Keratinocyte (primary cell): ENCODE data around the gene STUB1. TPM values are rescaled to one million over a fixed set of nuclear protein-coding genes. Genes with fewer than 3 reads are reported as not detected.

Experiments used
- DNase-seq: peaks from one replicate; pipeline ENCODE4 v3.0.0-alpha.2; 2011; ENCODE audit warnings: low read depth, missing footprints, low spot score
- FAIRE-seq: peaks from 2 replicates; lab custom pipeline; 2011; peaks lifted over from hg19 to GRCh38; lab: Jason Lieb, UNC
- H2AFZ ChIP-seq: 2 replicates; pipeline ENCODE4 v1.6.0; 2012; ENCODE audit warnings: low read length, control low read depth, inconsistent platforms; ENCODE audit not compliant: control insufficient read depth
- H3K27ac ChIP-seq: 2 replicates; pipeline ENCODE4 v1.5.1; 2011; ENCODE audit warnings: low read length; ENCODE audit not compliant: control insufficient read depth, insufficient read depth
- H3K27me3 ChIP-seq: 3 replicates; pipeline ENCODE4 v1.6.0; 2011; ENCODE audit warnings: low read length; ENCODE audit not compliant: control insufficient read depth, insufficient read depth; ENCODE audit errors: extremely low read depth
- H3K36me3 ChIP-seq, 2 experiments: 2 replicates in 1 of 2; 3 replicates in 1 of 2; pipeline ENCODE4 v1.5.1; 2011; ENCODE audit warnings: low read length in 2 of 2, mild to moderate bottlenecking in 1 of 2; ENCODE audit not compliant: control insufficient read depth in 2 of 2, insufficient read depth in 2 of 2; ENCODE audit errors: extremely low read depth in 1 of 2
- H3K4me1 ChIP-seq: 3 replicates; pipeline ENCODE4 v1.5.1; 2011; ENCODE audit warnings: low read length; ENCODE audit not compliant: control insufficient read depth, insufficient read depth; ENCODE audit errors: extremely low read depth
- H3K4me2 ChIP-seq: 3 replicates; pipeline ENCODE4 v1.6.0; 2011; ENCODE audit warnings: low read depth, low read length; ENCODE audit not compliant: control insufficient read depth, insufficient read depth; ENCODE audit errors: extremely low read depth
- H3K4me3 ChIP-seq, 3 experiments: fragments of 200-600 bp in 1 of 3; sonication (generic) in 1 of 3; 2 replicates in 2 of 3; 3 replicates in 1 of 3; pipeline ENCODE4 v1.5.1; 2011 to 2016; ENCODE audit warnings: low read length in 3 of 3, mild to moderate bottlenecking in 3 of 3, control low read depth in 2 of 3, inconsistent platforms in 1 of 3, low read depth in 1 of 3, mixed read lengths in 1 of 3, mixed run types in 1 of 3, moderate library complexity in 1 of 3; ENCODE audit not compliant: control insufficient read depth in 2 of 3, insufficient read depth in 2 of 3; ENCODE audit errors: extremely low read depth in 1 of 3
- H3K79me2 ChIP-seq: 2 replicates; pipeline ENCODE4 v1.6.0; 2012; ENCODE audit warnings: low read length; ENCODE audit not compliant: control insufficient read depth, insufficient read depth
- H3K9ac ChIP-seq: 3 replicates; pipeline ENCODE4 v1.6.0; 2011; ENCODE audit warnings: low read length; ENCODE audit not compliant: control insufficient read depth, insufficient read depth; ENCODE audit errors: extremely low read depth
- H3K9me1 ChIP-seq: 3 replicates; pipeline ENCODE4 v1.6.0; 2011; ENCODE audit warnings: low read length; ENCODE audit not compliant: control insufficient read depth, insufficient read depth; ENCODE audit errors: extremely low read depth
- H3K9me3 ChIP-seq: 2 replicates; pipeline ENCODE4 v1.5.1; 2012; ENCODE audit warnings: low read depth, low read length; ENCODE audit not compliant: control insufficient read depth
- H4K20me1 ChIP-seq: 3 replicates; pipeline ENCODE4 v1.6.0; 2011; ENCODE audit warnings: low read length; ENCODE audit not compliant: control insufficient read depth, insufficient read depth; ENCODE audit errors: extremely low read depth
- EZH2 ChIP-seq: IDR thresholded peaks from one replicate; pipeline ENCODE4 v1.6.1; 2012; ENCODE audit warnings: inconsistent platforms, mild to moderate bottlenecking, low read length, moderate library complexity
- dilution Hi-C: fragments of 300-500 bp; cut with MboI; formaldehyde crosslinking; loops from one replicate; pipeline ENCODE4 v1.7.0; 2020; ENCODE audit warnings: low sequenced_read_pairs; ENCODE audit not compliant: extremely low pct_ligation_motif_present
- polyA plus RNA-seq, 5 experiments: library from polyadenylated mRNA; depleted of rRNA in 3 of 5; stranded (reverse) in 3 of 5; stranded (forward) in 1 of 5; unstranded in 1 of 5; fragments of >200 nt; gene quantifications; 1 replicate in 1 of 5; 2 replicates in 3 of 5; 3 replicates in 1 of 5; pipeline versions ENCODE4 v1.2.1 to v1.2.3, GENCODE V29; 2011 to 2012; ENCODE audit warnings: missing spikeins in 2 of 5, low read depth in 1 of 5, low replicate concordance in 1 of 5
- TF ChIP-seq, protein P1 (sequence below), 3 experiments: IDR thresholded peaks in 1 of 3; conservative IDR thresholded peaks in 1 of 3; optimal IDR thresholded peaks in 1 of 3; 2 replicates in 2 of 3; 3 replicates in 1 of 3; pipeline versions ENCODE3 to v1.5.1; 2011; ENCODE audit warnings: low read length in 3 of 3, mild to moderate bottlenecking in 3 of 3, moderate library complexity in 2 of 3, control low read depth in 1 of 3, inconsistent platforms in 1 of 3; ENCODE audit not compliant: insufficient read depth in 2 of 3; ENCODE audit errors: extremely low read depth in 1 of 3

The STUB1 gene
- polyA plus RNA-seq, 1 donor (not counting 4 experiments of a cell fraction or from before 2014, with no cell fraction given) = 124 TPM

DNA sequence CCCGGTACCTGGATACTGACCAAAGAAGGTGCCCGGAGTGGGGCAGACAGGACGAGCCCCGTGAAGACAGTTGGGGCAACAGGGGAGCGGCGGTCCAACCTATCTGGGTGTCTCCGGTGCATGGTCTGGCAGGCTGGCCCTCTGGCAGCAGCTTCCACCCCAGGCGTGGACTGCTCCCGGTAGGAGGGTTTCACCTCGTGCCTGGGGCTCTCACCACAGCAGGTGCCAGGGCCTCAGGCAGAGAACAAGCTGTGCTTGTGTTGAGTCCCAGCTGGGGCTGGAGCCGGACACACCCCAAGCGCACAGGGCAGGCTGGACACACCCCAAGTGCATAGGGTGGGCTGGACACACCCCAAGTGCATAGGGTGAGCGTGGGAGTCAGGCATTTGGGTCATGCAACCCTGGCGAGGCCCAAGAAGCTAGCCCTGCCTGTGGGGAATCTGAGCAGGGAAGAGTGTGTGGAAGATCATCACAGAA, 26.9 kb downstream of the STUB1 start:
- Histone ChIP-seq H3K27ac (no peak overlapping the region), H3K4me3 (no peak overlapping the region), H2AFZ (no peak overlapping the region), H3K36me3 (no peaks in the 10 kb centered on the region), H3K9me1 (no peaks in the 10 kb centered on the region), H3K9ac (no peak overlapping the region), H3K27me3 (peaks cover 87% of the 10 kb centered on the region), H4K20me1 (peaks cover 5% of the 10 kb centered on the region), H3K4me1 (peaks cover 5% of the 10 kb centered on the region), H3K9me3 (no peaks in the 10 kb centered on the region), H3K4me2 (no peak overlapping the region), H3K79me2 (no peaks in the 10 kb centered on the region)
- TF ChIP-seq, protein P1, sequence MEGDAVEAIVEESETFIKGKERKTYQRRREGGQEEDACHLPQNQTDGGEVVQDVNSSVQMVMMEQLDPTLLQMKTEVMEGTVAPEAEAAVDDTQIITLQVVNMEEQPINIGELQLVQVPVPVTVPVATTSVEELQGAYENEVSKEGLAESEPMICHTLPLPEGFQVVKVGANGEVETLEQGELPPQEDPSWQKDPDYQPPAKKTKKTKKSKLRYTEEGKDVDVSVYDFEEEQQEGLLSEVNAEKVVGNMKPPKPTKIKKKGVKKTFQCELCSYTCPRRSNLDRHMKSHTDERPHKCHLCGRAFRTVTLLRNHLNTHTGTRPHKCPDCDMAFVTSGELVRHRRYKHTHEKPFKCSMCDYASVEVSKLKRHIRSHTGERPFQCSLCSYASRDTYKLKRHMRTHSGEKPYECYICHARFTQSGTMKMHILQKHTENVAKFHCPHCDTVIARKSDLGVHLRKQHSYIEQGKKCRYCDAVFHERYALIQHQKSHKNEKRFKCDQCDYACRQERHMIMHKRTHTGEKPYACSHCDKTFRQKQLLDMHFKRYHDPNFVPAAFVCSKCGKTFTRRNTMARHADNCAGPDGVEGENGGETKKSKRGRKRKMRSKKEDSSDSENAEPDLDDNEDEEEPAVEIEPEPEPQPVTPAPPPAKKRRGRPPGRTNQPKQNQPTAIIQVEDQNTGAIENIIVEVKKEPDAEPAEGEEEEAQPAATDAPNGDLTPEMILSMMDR (optimal IDR thresholded peaks at IDR 0.05 in 1 of 3, IDR thresholded peaks at IDR 0.05 in 1 of 3, conservative IDR thresholded peaks at IDR 0.05 in 1 of 3; ENCODE audit: extremely low read depth in 1 of 3, insufficient read depth in 2 of 3, low read length in 3 of 3) = no peak
- TF ChIP-seq EZH2 = no peak
- DNase-seq (no peak), FAIRE-seq (no peak)
- dilution Hi-C loops = no loop called here

- H3K79me2 ChIP-seq = no peaks in the 10 kb centered on the region
- dilution Hi-C loops = no loop called here
- H3K4me1 ChIP-seq = peaks cover 5% of the 10 kb centered on the region
Observed at GRCh38 chr16:708019-708418, 27.8 kb downstream of the STUB1 start.

More at GRCh38 chr16:708019-708418, 27.8 kb downstream of the STUB1 start:
- Histone ChIP-seq H3K9me3 (no peaks in the 10 kb centered on the region), H3K4me3 (no peak overlapping the region), H3K4me2 (no peak overlapping the region), H3K9me1 (no peaks in the 10 kb centered on the region), H3K27me3 (peaks cover 78% of the 10 kb centered on the region), H3K36me3 (no peaks in the 10 kb centered on the region), H4K20me1 (peaks cover 2% of the 10 kb centered on the region), H3K9ac (no peak overlapping the region), H2AFZ (no peak overlapping the region), H3K27ac (no peak overlapping the region)
- FAIRE-seq = no peak
- TF ChIP-seq EZH2 = no peak
- TF ChIP-seq, protein P1 (optimal IDR thresholded peaks at IDR 0.05 in 1 of 3, IDR thresholded peaks at IDR 0.05 in 1 of 3, conservative IDR thresholded peaks at IDR 0.05 in 1 of 3; ENCODE audit: extremely low read depth in 1 of 3, insufficient read depth in 2 of 3, low read length in 3 of 3) = no peak
- no peak for DNase-seq
